Measurements from ENCODE around the gene VPS8.
A peak's percentile ranks its signal among the peaks of the same experiment; 100 is the strongest.
"Not testable (repeated sequence)": the region's sequence is repeated elsewhere in the genome, so short reads cannot be mapped to it uniquely, and the experiment has no call there.

Gene VPS8

GRCh38 chr3:185017584-185017983, 205.6 kb downstream of the VPS8 start:
- not testable (repeated sequence) for DNase-seq

GRCh38 chr3:185017996-185018395, 206.0 kb downstream of the VPS8 start:
- not testable (repeated sequence) for DNase-seq

GRCh38 chr3:185021256-185021655, 209.3 kb downstream of the VPS8 start:
- no peak for DNase-seq

- no peak for DNase-seq
Measured at GRCh38 chr3:185024406-185024805, 212.4 kb downstream of the VPS8 start.

- no peak for DNase-seq
Measured at GRCh38 chr3:185024966-185025365, 213.0 kb downstream of the VPS8 start.

GRCh38 chr3:185028121-185028520, 216.2 kb downstream of the VPS8 start:
- no peak for DNase-seq

- DNase-seq, result peak; percentile 27 to 41
Measured at GRCh38 chr3:185029086-185029485, 217.1 kb downstream of the VPS8 start.

GRCh38 chr3:185030399-185030798, 218.4 kb downstream of the VPS8 start:
- DNase-seq, result no peak

- no peak for DNase-seq
Measured at GRCh38 chr3:185030951-185031350, 219.0 kb downstream of the VPS8 start.

- no peak for DNase-seq
Measured at GRCh38 chr3:185037801-185038200, 225.8 kb downstream of the VPS8 start.

- no peak for DNase-seq
Measured at GRCh38 chr3:185040425-185040824, 228.5 kb downstream of the VPS8 start.

GRCh38 chr3:185041540-185041939, 229.6 kb downstream of the VPS8 start:
- no peak for DNase-seq

- DNase-seq, result no peak
Measured at GRCh38 chr3:185042312-185043050, 230.5 kb downstream of the VPS8 start.

- DNase-seq, result no peak
Measured at GRCh38 chr3:185046164-185046515, 234.2 kb downstream of the VPS8 start.

GRCh38 chr3:185046603-185047002, 234.6 kb downstream of the VPS8 start:
- DNase-seq, result no peak

- DNase-seq, result no peak
Measured at GRCh38 chr3:185049710-185050109, 237.7 kb downstream of the VPS8 start.

GRCh38 chr3:185051801-185052200, 239.8 kb downstream of the VPS8 start:
- DNase-seq, result no peak

GRCh38 chr3:185052631-185053030, 240.7 kb downstream of the VPS8 start:
- DNase-seq, result no peak

GRCh38 chr3:185056908-185057307, 244.9 kb downstream of the VPS8 start:
- peak; percentile 11 to 24 for DNase-seq

GRCh38 chr3:185057829-185058228, 245.9 kb downstream of the VPS8 start:
- DNase-seq, result no peak

GRCh38 chr3:185058796-185059195, 246.8 kb downstream of the VPS8 start:
- no peak for DNase-seq

- peak; percentile 70 to 73 for DNase-seq
Measured at GRCh38 chr3:185059766-185060165, 247.8 kb downstream of the VPS8 start.

GRCh38 chr3:185060655-185061054, 248.7 kb downstream of the VPS8 start:
- DNase-seq, result no peak

- no peak for DNase-seq
Measured at GRCh38 chr3:185062191-185062590, 250.2 kb downstream of the VPS8 start.

- no peak for DNase-seq
Measured at GRCh38 chr3:185063431-185063830, 251.5 kb downstream of the VPS8 start.
